GM19035 (cell line): ENCODE data around the gene CHMP3.
"Not testable (repeated sequence)": the region's sequence is repeated elsewhere in the genome, so short reads cannot be mapped to it uniquely, and the experiment has no call there.

Experiments
- ATAC-seq: cut with Tn5 transposase; IDR thresholded peaks from one replicate; pipeline ENCODE4 v1.9.1; 2021; ENCODE audit not compliant: unreplicated experiment

Gene CHMP3

DNA sequence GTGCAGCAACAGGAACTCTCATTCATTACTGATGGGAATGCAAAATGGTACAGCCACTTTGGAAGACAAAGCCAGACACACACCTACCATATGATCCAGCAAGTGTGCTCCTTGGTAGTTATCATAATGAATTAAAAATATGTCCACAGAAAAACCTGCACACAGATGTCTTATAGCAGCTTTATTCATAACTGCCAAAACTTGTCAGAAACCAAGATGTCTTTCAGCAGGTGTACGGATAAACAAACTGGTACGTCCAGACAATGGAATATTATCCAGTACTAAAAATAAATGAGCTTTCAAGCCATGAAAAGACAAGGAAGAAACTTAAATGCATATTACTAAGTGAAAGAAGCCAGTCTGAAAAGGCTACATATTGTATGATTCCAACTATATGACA is 50.4 kb downstream of the CHMP3 start:
- no peak for ATAC-seq

DNA sequence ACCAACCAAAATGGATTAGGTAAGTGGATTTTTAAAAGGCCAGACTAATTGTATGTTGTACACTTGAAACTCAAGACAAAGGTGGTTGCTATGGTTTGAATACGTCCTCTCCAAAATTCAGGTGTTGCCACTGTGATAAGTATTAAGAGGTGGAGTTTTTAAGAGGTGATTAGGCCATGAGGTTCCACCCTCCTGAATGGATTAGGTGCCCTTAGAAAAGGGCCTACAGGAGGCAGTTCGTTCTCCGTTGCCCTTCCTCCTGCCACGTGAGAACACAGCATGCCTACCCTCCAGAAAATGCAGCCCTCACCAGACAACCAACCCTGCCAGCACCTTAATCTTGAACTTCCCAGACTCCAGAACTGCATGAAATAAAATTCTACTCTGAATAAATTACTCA is 51.2 kb downstream of the CHMP3 start:
- ATAC-seq: no peak

DNA sequence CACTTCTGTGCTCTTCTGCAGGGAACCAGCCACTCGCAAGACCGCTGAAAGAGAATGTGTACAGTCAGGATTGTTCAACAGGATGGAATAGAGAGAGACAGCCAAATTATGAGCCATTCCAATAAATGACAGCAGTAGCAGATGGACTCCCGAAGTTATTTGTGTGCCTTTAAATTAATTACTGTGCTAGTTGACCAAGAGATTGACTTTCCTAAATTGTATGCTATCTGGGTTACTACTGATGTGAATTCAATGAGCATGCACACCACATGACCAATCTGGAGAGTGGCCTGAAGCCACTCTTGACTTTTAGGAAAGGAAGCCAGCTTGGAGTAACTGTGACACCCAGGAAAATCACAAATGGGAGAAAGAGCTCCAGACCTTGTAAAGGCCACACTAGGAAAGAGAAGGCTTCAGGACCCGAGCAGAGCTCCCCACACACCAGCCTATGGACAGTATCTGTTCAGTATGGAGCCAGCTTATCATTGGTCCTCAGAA is 52.8 kb downstream of the CHMP3 start:
- ATAC-seq: no peak

DNA sequence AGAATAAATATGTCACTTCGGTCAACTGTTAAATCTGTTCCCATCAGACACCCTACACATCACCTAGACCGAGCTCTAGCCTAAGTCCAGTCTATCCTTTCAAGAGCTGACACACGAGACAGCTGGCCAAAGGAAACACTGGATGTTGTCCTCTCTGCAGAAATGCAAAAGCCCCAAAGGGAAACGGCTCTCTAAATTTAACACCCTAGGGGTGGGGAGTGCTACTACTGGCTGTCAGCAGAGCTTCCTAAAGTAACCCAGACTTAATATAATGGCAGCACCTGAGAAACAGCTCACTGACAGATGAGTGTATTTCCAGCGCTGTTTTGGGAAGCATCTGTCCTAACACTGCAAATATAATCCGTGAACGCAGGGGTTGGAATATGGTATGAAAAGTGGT is 55.6 kb downstream of the CHMP3 start:
- no peak for ATAC-seq

GRCh38 chr2:86500325-86501083 is 62.7 kb downstream of the CHMP3 start:
- no peak for ATAC-seq

DNA sequence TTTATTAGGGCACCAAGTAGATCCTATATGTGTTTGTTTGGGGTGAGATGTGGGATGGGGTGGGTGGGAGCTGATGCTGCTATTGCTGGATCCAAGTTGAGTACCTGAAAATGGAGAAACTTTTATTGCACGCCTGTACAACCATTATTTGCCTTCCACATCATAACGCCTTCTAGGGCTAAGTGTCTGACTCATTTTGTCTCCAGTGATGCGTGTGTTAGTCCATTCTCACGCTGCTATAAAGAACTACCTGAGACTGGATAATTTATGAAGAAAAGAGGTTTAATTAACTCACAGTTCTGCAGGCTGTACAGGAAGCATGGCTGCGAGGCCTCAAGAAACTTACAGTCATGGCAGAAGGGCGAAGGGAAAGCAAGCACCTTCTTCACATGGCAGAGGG is 63.9 kb downstream of the CHMP3 start:
- no peak for ATAC-seq

- ATAC-seq: no peak
Measured at GRCh38 chr2:86498468-86499260, 64.6 kb downstream of the CHMP3 start.

DNA sequence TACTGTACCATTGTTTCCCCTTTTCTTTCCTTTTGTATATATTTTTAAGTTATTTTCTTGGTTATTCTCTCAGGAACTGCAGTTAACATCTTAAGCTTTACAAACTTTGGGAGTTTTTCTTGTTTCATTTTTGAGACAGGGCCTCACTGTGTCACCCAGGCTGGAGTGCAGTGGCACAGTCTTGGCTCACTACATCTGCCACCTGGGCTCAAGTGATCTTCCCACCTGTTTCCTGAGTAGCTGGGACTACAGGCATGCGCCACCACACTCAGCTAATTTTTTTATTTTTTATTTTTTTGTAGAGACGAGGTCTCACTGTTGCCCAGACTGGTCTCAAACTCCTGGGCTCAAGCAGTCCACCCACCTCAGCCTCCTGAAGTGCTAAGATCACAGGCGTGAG is 66.9 kb downstream of the CHMP3 start:
- not testable (repeated sequence) for ATAC-seq

- ATAC-seq: no peak
Measured at GRCh38 chr2:86492048-86492453, 71.2 kb downstream of the CHMP3 start.

- no peak for ATAC-seq
Measured at GRCh38 chr2:86491088-86491487, 72.2 kb downstream of the CHMP3 start.

DNA sequence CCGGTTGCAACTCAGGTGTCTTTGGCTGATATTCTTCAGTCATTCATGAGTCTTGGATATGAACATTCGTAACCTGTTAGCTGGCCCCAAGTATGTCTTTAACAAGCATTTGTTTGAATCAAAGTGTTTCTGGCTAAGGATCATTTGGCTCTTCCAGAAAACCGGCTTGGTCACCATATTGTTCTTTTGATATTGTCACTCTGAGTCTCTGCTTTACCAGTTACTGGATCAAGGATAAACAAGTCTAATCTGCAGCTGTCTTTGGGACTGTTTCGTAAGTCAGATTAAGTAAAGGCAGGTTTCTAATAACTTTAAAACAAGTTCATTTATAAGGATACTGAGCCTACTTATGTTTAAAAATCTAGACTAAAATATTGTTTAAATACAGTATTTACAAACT is 73.0 kb downstream of the CHMP3 start:
- ATAC-seq: no peak

- ATAC-seq: no peak
Measured at GRCh38 chr2:86489542-86489941, 73.7 kb downstream of the CHMP3 start.

- ATAC-seq: no peak
Measured at GRCh38 chr2:86488561-86489250, 74.5 kb downstream of the CHMP3 start.

DNA sequence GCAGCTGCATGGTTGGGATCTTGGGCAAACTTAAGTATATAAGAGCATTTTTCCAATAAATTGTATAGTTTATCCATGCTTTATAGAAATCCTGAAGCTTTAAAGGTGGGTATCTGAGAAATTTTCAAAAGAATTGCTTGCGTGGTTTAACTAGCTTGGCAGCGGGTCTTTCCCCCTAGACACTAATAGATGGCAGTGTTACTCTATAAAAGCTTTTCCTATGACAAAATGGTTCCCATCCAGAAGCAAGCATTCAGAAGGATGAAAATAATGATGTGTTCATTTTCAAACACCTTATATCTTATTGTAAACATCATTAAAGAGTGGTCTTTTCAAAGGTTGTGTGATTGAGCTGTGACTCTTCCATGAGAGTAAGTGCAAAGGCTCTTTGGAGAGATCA is 76.2 kb downstream of the CHMP3 start:
- no peak for ATAC-seq

GRCh38 chr2:86485802-86486201 is 77.4 kb downstream of the CHMP3 start:
- ATAC-seq: no peak

DNA sequence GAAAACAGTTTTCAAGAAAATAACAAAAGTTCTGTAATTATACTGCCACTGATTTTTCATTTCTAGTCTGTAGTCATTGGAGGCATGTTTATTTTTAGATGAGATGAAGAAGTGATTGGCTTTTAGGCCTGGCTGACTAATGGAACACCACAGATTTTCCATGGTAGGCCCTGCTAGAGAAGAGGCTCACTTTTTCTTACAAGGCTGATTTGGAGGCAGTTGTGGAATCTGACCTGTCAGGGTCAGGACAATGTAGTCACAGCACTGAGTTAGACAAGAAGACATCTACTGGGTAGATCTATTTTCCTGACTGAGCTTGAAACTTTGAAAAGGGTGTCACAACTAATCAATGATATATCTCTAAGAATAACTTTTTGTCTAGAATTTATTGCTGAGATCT is 78.1 kb downstream of the CHMP3 start:
- ATAC-seq: no peak

GRCh38 chr2:86484385-86484784 is 78.9 kb downstream of the CHMP3 start:
- ATAC-seq: no peak

- no peak for ATAC-seq
Measured at GRCh38 chr2:86482034-86482433, 81.2 kb downstream of the CHMP3 start.

DNA sequence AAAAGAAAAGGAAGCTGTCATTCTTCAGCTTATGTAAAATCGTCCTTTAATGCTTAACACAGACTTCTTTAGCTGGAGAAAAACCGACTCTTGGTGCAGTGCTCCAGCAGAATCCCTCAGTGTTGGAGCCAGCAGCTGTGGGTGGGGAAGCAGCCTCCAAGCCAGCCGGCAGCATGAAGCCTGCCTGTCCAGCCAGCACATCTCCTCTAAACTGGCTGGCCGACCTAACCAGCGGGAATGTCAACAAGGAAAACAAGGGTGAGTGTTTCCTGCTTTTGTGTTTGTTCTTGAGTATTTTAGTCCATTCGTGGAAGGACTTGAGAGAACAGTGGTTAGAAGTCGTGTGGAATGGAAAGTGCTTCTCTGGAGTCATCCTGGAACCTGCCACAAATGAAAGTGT is 83.1 kb downstream of the CHMP3 start:
- no peak for ATAC-seq

GRCh38 chr2:86477349-86477748 is 85.9 kb downstream of the CHMP3 start:
- ATAC-seq: no peak

DNA sequence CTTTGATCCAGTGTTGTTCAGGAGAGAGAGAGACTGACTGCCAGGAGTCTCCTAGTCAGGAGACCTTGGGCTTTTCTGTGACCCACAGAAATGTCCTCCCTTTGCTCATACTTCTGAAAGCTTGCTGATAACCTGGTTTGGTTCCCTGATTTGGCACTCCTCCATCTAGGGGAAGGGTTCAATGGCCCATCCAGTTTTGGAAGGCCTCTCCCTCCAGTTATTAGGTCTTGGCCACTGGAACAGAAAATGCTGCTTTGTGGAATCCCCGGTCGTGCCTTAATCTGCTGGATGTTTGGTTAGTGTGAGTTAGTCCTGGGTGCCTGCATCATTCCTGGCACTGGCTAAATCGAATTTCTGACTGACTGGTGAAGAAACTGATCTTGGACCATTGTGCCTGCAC is 86.3 kb downstream of the CHMP3 start:
- ATAC-seq: no peak

GRCh38 chr2:86476092-86476491 is 87.2 kb downstream of the CHMP3 start:
- no peak for ATAC-seq
